GM18507 (cell line): ENCODE results near the gene PPP2R2B.

Experiments used
- DNase-seq: peaks from one replicate; pipeline ENCODE4 v3.0.0; 2011; ENCODE audit warnings: low read depth; ENCODE audit not compliant: insufficient read length; ENCODE audit errors: extremely low spot score
- FAIRE-seq: peaks from 2 replicates; lab custom pipeline; 2011; peaks lifted over from hg19 to GRCh38; lab: Jason Lieb, UNC

Gene PPP2R2B

GRCh38 chr5:146720107-146720506 is 158.4 kb downstream of the PPP2R2B start:
- FAIRE-seq, result no peak

GRCh38 chr5:146719179-146719578 is 159.4 kb downstream of the PPP2R2B start:
- FAIRE-seq (no peak), DNase-seq (no peak)

More at GRCh38 chr5:146720107-146720506, 158.4 kb downstream of the PPP2R2B start:
- DNase-seq, result no peak

GRCh38 chr5:146718609-146719008 is 159.9 kb downstream of the PPP2R2B start:
- DNase-seq (no peak), FAIRE-seq (no peak)

GRCh38 chr5:146717951-146718350 is 160.6 kb downstream of the PPP2R2B start:
- no peak for FAIRE-seq

GRCh38 chr5:146716636-146717035 is 161.9 kb downstream of the PPP2R2B start:
- no peak for FAIRE-seq
- DNase-seq, result no peak

More at GRCh38 chr5:146717951-146718350, 160.6 kb downstream of the PPP2R2B start:
- no peak for DNase-seq

- FAIRE-seq, result no peak
- DNase-seq, result no peak
Observed at GRCh38 chr5:146710348-146710747, 168.2 kb downstream of the PPP2R2B start.

GRCh38 chr5:146707316-146707715 is 171.2 kb downstream of the PPP2R2B start:
- FAIRE-seq (no peak), DNase-seq (no peak)

- no peak for DNase-seq
Observed at GRCh38 chr5:146706321-146706972, 172.1 kb downstream of the PPP2R2B start.

GRCh38 chr5:146704949-146705665 is 173.4 kb downstream of the PPP2R2B start:
- no peak for DNase-seq
- no peak for FAIRE-seq

More at GRCh38 chr5:146706321-146706972, 172.1 kb downstream of the PPP2R2B start:
- FAIRE-seq, result no peak

GRCh38 chr5:146703899-146704298 is 174.7 kb downstream of the PPP2R2B start:
- FAIRE-seq, result no peak
- no peak for DNase-seq

GRCh38 chr5:146703499-146703898 is 175.1 kb downstream of the PPP2R2B start:
- FAIRE-seq, result no peak
- no peak for DNase-seq

GRCh38 chr5:146699664-146700418 is 178.7 kb downstream of the PPP2R2B start:
- DNase-seq, result no peak
- FAIRE-seq, result no peak

GRCh38 chr5:146699138-146699537 is 179.4 kb downstream of the PPP2R2B start:
- no peak for FAIRE-seq
- no peak for DNase-seq

- DNase-seq, result no peak
- FAIRE-seq, result no peak
Observed at GRCh38 chr5:146698651-146699050, 179.9 kb downstream of the PPP2R2B start.

GRCh38 chr5:146697211-146697610 is 181.3 kb downstream of the PPP2R2B start:
- no peak for FAIRE-seq
- DNase-seq, result no peak

GRCh38 chr5:146695646-146696045 is 182.9 kb downstream of the PPP2R2B start:
- no peak for FAIRE-seq
- DNase-seq, result no peak

GRCh38 chr5:146690880-146691355 is 187.6 kb downstream of the PPP2R2B start:
- FAIRE-seq, result no peak

GRCh38 chr5:146687630-146688029 is 190.9 kb downstream of the PPP2R2B start:
- DNase-seq (no peak), FAIRE-seq (no peak)

More at GRCh38 chr5:146690880-146691355, 187.6 kb downstream of the PPP2R2B start:
- no peak for DNase-seq

- FAIRE-seq, result no peak
Observed at GRCh38 chr5:146683861-146684260, 194.7 kb downstream of the PPP2R2B start.

GRCh38 chr5:146682899-146683532 is 195.5 kb downstream of the PPP2R2B start:
- FAIRE-seq, result no peak
- DNase-seq, result no peak

More at GRCh38 chr5:146683861-146684260, 194.7 kb downstream of the PPP2R2B start:
- DNase-seq, result no peak
